B cell (primary cell): Measurements from ENCODE around the gene CNGA2.

Experiments used
- CTCF ChIP-seq: fragments of 200-600 bp; IDR thresholded peaks from one replicate; pipeline ENCODE4 v1.8.0; 2022; ENCODE audit warnings: antibody characterized with exemption, mild to moderate bottlenecking
- EZH2 ChIP-seq: IDR thresholded peaks from 2 replicates; pipeline ENCODE4 v1.6.1; 2012; ENCODE audit warnings: borderline replicate concordance, low read depth, mild to moderate bottlenecking, moderate library complexity, low read length; ENCODE audit not compliant: insufficient read depth, poor library complexity, severe bottlenecking

GRCh38 chrX:151776181-151776731 is 41.7 kb downstream of the CNGA2 start:
- TF ChIP-seq CTCF: no peak
- TF ChIP-seq EZH2: no peak
